Tibial nerve (tissue), 3 donors: ENCODE measurements around the gene CTPS2.

Experiments used
- EP300 ChIP-seq, 2 donors: sonication (generic); formaldehyde crosslinking; IDR thresholded peaks; one replicate each; pipeline ENCODE4 v1.6.1; 2017; ENCODE audit warnings: antibody characterized with exemption in 2 of 2, mild to moderate bottlenecking in 1 of 2
- POLR2A ChIP-seq, 2 donors: fragments of 450-650 bp; IDR thresholded peaks; one replicate each; pipeline ENCODE4 v1.6.1; 2017; ENCODE audit warnings: antibody characterized with exemption in 2 of 2, mild to moderate bottlenecking in 2 of 2, moderate library complexity in 2 of 2

DNA sequence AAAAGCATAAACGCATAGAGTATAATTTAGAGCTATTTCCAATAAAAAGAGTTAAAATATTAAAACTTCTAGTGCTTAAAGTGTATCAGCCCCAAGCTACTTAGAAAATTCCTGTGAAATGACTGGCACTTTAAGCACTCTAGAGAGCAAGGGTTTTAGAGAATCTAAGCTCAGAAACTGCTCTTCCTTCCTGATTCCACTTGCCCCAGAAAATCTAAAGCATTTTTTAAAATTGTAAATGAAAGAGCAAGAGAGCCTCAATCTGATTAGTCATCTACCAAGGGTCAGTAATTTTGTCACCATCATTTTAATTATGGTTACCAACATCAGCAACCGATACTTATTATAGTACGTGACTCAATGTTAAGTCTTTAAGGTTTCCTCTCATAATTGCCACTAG is 25.0 kb downstream of the CTPS2 start:
- TF ChIP-seq EP300 (IDR thresholded peaks at IDR 0.05) (no peak), POLR2A (IDR thresholded peaks at IDR 0.05) (no peak)
